LNCAP (cell line): ENCODE results near the gene DRC7.

ENCODE experiments used
- TF ChIP-seq, protein P1 (sequence below): fragments of 450-650 bp; IDR thresholded peaks from 2 replicates; pipeline ENCODE4 v1.5.1; 2017; ENCODE audit warnings: mild to moderate bottlenecking

Gene DRC7

DNA sequence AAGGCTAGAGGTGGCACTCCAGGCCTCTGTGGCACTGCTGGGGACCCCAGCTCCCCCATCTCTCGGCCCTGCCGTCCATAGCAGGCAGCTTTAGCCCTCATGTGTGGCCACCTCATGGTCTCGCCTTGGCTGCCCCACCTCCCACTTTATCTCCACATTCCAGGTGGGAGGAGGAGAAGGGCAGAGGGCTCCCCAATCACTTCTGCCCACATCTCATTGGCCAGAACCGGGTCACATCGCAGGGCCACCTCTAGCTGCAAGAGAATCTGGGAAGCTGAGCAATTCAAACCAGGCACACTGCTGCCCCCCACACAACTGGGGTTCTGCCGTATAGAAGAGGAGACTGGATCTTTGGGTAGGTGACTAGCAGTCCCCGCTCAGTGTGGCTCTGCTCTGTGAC is 1.6 kb downstream of the DRC7 start:
- TF ChIP-seq, protein P1, sequence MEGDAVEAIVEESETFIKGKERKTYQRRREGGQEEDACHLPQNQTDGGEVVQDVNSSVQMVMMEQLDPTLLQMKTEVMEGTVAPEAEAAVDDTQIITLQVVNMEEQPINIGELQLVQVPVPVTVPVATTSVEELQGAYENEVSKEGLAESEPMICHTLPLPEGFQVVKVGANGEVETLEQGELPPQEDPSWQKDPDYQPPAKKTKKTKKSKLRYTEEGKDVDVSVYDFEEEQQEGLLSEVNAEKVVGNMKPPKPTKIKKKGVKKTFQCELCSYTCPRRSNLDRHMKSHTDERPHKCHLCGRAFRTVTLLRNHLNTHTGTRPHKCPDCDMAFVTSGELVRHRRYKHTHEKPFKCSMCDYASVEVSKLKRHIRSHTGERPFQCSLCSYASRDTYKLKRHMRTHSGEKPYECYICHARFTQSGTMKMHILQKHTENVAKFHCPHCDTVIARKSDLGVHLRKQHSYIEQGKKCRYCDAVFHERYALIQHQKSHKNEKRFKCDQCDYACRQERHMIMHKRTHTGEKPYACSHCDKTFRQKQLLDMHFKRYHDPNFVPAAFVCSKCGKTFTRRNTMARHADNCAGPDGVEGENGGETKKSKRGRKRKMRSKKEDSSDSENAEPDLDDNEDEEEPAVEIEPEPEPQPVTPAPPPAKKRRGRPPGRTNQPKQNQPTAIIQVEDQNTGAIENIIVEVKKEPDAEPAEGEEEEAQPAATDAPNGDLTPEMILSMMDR, result no peak

DNA sequence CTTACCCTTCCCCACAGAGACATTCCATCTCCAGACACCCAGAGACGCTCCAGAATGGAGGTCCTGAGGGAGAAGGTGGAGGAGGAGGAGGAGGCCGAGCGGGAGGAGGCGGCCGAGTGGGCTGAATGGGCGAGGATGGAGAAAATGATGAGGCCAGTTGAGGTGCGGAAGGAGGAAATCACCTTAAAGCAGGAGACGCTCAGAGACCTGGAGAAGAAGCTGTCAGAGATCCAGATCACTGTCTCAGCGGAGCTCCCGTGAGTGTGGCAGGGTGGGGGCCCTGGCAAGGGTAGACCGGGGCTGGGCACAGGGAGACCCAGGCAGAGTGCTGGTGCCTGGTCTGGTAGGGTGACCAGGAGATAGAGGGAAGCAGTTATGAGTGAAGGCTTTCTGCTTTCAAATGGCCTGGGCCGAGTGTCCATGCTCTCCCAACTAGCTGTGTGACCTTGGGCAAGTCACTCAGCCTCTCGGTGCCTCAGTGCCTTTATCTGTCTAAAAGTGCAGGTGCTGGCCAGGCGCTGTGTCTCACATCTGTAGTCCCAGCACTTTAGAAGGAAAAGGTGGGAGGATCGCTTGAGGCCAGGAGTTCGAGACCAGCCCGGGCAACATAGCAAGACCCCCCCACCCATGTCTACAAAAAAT is 3.4 kb downstream of the DRC7 start:
- TF ChIP-seq, protein P1, result no peak

DNA sequence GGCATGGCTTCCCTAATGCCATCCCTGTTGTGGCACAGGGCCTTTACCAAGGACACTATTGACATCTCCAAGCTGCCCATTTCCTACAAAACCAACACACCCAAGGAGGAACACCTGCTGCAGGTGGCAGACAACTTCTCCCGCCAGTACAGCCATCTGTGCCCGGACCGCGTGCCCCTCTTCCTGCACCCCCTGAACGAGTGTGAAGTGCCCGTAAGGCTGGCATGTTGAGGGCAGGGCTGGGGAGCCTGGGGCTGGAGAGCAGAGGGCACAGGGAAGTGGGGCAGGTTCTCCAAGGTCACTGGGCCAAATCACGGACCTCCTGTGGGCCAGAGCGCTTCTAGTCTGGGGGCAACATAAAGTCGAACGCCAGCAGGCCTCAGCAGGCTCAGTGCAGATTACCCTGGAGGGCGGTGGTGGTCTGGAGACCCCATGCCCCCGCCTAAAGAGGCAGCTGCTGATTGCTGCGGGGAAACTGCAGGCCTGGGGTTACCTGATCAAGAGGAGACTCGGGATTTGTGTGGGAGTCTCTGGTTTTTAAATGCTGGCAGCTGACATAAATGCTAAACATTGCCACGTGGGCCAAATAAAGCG is 4.3 kb downstream of the DRC7 start:
- TF ChIP-seq, protein P1, result no peak

DNA sequence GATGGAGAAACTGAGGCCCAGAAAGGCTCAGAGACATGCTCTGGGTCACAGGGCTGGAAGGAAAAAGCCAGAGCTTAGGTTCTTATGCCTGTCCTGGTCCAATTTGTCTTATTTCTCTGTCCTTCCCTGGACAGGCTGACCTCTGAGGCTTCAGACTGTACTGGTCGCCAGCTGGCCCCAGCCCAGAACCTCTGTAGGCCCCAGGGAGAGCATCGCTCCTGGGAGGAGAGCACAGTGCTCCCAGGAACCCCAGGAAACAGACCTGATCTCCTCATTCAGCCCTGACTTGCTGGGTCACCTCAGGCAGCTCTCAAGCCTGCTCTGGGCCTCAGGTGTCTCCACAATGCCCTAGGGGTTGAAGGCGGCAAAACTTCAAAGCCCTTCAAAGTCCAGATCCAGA is 4.9 kb downstream of the DRC7 start:
- TF ChIP-seq, protein P1, result no peak

GRCh38 chr16:57699899-57700298 is 5.3 kb downstream of the DRC7 start:
- TF ChIP-seq, protein P1, result no peak

DNA sequence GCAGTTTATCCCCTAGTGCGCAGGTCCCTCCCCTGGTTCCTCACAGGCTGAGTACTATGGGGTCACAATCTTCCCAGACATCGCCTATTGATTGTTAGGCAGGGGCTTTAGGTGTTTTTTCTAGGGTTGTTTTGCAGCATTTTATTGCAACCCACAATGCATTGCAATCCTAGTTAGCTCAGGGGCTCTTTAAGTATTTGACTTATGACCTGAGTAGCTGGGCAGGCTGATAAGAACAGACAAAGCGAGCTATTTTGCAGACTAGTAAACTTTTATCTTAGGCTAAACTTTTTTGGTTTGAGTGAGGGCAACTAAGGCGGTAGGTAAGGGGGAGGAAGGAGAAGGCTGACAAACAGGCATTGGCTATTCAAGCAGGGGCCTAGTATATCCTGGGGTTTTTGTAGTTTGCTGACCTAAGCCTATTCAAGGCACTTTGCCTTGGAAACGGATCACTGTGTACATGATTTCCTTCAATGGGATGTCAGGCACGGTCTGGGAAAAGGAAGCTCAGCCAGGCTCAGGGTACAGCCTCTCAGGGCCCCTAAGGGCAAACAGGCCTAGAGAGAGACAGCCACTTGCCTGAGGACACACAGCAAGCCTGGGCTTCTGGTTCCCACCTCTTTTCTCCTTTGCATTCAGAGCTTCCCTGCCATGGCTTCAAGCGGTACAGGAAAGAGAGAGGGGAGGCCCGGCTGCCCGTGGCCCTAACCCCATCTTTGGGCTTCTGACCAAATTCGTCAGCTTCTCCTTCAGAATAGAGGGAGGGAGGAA is 6.4 kb downstream of the DRC7 start:
- TF ChIP-seq, protein P1, result no peak

DNA sequence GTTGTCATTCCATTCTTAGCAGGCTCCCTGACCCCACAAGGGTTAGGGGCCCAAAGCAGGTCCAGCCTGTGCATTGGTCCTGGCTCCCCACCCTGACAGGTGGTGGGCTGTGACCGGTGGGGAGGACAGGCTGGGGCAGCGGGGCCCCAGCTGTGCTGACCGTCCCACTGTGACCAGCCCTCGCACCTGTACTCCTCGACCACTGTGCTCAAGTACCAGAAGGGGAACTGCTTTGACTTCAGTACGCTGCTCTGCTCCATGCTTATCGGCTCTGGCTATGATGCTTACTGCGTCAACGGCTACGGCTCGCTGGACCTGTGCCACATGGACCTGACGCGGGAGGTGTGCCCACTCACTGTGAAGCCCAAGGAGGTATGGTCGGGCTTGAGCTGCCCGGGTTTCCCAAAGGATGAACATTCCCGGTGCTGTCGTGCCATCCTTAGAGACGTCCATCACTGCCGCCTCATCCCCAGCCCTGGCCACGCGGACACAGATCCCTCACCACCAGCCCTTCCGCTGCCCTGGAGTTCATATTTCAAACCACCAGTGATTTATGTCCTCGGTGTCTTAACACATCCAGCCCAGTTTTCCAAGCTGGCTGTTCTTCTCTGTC is 7.3 kb downstream of the DRC7 start:
- TF ChIP-seq, protein P1, result no peak
